Amniotic stem cell (primary cell): ENCODE results near the gene OR13J1.
"Not testable (repeated sequence)": the region's sequence is repeated elsewhere in the genome, so short reads cannot be mapped to it uniquely, and the experiment has no call there.

ENCODE experiments used
- DNase-seq: peaks from one replicate; lab custom pipeline; 2025; lab: John Stamatoyannopoulos, UW

OR13J1 gene, protein sequence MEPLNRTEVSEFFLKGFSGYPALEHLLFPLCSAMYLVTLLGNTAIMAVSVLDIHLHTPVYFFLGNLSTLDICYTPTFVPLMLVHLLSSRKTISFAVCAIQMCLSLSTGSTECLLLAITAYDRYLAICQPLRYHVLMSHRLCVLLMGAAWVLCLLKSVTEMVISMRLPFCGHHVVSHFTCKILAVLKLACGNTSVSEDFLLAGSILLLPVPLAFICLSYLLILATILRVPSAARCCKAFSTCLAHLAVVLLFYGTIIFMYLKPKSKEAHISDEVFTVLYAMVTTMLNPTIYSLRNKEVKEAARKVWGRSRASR

DNA sequence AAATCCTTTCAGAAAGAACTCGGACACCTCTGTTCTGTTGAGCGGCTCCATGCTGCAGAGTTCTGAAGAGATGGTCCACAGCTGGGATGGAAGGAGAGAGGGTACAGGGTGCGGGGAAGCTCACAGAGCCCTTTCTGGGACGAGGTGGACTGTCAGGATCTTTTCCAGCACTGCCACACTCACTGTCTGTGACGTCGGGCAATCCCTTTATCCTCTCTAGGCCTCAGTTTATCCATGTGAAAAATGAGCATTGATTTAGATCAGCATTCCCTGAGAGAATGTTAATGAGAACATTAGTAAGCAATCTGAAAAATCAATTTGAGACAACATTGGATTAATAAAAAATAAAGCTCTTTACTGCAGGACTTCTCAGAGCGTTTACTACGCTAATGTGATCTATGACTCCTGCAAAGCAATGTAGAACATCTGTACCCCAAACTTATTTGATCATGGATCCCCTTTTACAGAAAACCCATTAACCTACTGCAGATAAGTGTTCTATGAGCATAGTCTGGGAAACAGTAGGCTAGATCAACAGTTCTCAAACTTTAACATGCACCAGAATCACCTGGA, at the start of gene OR13J1:
Gene OR13J1 (minus strand): TSS at position 51 of the 573 bp plus-strand sequence. CDS start 0 bp downstream, at position 51.
- DNase-seq, result no peak

DNA sequence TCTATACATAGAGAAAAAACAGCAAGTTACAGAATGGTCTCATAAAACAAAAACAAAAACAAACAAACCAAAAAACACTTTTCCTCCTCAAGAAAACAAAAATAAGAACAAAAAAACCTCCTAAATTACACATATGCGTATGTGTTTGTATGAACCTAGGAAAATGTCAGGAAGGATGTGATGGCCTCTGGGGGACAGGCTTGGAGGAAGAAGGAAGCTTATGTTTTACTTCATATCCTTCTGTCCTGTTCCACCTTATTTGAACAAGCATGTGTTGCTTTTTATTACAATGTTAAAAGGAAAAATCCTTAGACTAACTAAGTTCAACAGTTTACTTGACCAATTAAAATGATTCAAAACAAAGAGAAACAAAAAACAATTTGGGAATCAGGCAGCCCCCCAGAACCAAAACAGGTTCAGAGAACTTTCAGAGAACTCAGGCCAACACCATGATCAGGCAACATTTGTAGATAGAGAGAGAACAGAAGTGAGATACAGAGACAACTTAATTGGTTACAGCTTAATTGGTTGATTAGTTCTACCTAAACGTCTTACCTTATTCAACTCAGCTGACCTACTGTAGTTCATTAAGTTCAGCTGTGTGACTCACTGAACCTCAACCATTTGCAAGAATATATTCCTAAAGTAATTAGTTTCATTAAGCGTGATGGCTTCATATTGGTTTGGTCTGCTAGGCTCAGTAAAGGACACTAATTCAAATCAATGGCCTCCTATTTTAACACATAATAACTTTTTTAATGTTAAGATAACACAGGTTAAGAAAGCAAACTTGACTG, 49.2 kb upstream of the OR13J1 start:
- no peak for DNase-seq

DNA sequence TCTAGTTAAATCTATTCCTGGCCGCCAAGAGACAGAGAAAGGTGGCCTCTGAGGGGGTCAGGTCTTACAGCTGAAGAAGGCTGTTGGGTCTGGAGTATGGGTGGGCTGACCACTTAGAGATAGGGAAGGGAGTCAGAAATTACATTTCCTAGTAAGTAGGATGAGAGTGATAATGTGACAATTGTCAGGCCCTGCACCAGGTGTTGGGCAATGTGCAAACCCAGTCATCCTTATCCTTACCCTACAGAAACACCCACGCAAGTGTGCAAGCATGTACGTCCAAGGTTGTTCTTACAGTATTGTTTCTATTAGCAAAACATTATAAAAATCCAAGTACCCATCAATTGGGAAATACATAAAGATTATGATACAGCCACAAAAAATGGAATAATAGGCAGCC, 48.6 kb upstream of the OR13J1 start:
- DNase-seq, result no peak

DNA sequence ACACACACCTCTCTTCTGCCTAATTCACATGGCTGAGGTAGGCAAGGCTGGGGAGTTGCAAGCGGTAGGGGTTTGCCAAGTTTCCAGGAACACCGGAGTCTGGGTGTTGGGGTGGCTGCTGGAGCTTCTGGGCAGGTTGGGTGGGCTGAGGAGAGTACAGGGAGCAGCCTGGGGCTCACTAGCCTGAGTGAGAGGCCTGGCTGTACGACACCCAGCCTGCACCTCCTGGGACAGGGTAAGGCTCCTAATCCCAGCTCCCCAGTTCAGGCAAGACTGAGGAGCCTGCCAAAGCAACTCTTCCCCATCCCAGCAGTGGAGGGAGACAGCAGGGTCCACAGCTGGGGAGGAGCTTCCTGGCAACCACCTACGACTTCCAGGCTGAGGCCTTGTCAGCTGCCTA, 47.1 kb upstream of the OR13J1 start:
- DNase-seq, result no peak

DNA sequence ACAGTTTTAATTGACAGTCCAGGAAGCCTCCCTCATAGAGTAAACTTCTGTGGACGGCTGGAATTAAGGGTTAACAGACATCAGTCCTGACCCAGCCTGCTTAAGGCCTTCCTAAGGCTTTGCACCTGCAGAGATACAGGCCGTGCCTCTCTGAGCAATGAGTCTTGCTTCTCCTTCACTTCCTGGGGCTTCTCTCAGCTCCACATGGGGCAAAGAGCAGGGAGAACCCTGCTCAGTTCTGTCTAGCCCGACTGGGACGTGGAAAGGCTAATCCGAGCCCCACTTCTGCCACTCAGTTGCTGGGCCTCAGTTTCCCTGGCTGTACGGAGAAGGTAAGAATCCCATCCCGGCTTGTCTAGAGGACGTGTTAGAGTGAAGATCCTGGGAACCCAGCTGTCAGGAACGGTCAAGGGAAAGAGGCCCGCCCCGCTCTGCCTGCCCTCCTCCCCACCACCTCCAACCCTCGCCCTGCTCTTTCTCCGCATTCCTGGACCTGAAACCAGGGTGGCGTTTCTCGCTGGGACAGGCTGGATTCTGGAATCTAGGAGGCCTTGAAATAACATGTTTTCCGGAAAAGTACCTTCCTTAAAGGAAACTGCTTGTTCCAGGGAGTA, 45.6 kb upstream of the OR13J1 start:
- DNase-seq, result no peak

DNA sequence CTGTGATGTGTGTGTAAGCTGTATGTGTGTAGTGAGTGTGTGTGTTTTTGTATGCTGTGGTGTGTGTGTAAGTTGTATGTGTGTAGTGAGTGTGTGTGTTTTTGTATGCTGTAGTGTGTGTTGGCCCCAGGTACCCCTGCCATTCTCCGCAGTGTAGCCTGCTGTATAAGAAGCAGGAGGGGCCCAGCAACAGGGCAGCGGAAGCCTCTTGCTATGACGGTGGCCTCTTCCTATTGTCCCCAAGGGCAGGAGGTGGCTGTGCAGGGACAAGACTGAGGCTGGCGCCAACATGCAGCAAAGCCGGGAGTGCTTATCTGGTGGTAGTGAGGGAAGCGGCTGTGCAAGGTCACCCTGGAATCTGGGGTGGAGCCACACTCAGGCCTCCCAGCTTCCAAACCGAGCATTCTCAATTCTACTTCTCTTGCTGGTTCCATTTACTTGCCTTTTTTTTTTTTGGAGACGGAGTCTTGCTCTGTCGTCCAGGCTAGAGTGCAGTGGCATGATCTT, 44.2 kb upstream of the OR13J1 start:
- DNase-seq, result no peak

DNA sequence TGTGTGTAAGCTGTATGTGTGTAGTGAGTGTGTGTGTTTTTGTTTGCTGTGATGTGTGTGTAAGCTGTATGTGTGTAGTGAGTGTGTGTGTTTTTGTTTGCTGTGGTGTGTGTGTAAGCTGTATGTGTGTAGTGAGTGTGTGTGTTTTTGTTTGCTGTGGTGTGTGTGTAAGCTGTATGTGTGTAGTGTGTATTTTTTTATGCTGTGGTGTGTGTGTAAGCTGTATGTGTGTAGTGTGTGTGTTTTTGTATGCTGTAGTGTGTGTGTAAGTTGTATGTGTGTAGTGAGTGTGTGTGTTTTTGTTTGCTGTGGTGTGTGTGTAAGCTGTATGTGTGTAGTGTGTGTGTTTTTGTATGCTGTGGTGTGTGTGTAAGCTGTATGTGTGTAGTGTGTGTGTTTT, 43.2 kb upstream of the OR13J1 start:
- not testable (repeated sequence) for DNase-seq

DNA sequence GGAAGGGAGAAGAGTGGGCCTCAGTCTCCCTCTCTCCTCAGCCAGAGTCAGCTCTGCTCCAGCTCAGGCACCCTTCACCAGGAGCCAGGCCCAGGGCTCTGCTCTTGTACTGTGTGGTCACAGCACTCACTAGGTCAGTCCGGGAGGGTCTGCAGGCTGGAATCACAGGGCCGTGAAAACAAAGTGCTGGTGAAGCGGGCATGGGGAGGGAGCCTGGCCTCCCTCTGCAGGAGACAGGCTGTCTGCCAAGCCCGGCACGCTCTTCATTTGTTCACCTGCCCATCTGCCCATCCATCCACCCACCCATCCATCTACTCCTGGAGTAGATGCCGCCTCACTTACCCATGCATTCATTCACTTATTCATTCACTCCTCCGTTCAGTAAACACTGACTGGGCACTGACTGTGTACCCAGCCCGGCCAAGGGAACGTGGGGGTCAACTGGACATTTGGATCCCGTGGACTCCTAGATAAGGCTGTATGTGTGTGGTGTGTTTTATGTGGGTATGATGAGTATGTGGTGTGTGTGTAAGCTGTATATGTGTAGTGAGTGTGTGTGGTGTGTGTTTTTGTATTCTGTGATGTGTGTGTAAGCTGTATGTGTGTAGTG, 42.7 kb upstream of the OR13J1 start:
- DNase-seq, result no peak

DNA sequence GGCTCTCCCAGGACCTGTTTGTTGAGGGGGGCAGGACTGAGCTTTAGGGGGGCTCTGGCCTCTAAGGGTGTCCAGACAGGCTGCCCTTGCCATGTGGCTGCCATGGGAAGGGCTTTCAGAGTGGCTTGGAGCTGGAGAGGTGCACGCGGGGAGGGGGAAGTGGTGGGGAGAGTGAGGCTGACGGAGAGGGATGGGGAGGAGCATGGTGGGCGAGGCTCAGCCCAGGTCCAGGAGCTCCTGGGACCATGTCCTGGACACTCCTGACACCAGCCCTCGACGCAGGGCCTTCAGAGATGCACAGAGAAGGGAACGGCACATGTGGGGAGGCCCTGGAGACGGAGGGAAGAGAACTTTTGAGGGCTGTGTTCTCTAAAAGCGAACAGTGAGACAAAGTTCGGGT, 41.5 kb upstream of the OR13J1 start:
- DNase-seq, result no peak

DNA sequence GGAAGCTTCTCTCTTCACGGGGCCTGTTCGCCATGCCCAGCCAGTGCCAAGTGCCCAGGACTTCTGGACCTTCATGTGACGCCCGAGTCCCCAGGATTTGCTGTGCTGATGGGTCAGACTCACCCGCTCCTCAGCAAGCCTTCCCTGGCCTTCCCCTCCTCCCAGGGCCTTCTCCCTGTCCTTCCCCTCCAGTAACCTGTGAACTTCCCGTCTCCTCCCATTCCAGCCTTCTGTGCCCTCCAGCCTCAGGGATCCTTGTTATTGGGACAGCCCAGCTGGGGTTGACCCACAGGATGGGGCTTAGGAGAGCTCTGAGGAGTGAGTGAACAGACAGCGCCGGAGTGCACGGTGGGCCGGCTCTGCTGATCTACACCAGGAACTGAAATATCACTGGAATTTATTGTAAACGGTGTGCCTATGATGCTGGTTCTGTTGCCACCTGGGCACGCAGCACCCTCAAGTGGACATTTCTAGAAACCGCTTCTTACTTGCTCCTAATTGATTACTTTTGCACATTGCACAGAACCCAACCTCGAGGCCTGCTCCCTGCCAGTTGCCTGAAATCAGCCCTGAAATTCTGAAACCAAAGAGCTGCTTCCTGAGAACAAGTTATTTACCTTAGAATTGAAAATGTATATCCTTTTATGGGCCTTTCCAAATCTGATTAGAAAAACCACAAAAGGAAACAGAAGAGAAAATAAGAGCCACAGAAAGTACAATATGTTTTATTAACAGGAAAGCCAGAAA, 40.6 kb upstream of the OR13J1 start:
- no peak for DNase-seq

DNA sequence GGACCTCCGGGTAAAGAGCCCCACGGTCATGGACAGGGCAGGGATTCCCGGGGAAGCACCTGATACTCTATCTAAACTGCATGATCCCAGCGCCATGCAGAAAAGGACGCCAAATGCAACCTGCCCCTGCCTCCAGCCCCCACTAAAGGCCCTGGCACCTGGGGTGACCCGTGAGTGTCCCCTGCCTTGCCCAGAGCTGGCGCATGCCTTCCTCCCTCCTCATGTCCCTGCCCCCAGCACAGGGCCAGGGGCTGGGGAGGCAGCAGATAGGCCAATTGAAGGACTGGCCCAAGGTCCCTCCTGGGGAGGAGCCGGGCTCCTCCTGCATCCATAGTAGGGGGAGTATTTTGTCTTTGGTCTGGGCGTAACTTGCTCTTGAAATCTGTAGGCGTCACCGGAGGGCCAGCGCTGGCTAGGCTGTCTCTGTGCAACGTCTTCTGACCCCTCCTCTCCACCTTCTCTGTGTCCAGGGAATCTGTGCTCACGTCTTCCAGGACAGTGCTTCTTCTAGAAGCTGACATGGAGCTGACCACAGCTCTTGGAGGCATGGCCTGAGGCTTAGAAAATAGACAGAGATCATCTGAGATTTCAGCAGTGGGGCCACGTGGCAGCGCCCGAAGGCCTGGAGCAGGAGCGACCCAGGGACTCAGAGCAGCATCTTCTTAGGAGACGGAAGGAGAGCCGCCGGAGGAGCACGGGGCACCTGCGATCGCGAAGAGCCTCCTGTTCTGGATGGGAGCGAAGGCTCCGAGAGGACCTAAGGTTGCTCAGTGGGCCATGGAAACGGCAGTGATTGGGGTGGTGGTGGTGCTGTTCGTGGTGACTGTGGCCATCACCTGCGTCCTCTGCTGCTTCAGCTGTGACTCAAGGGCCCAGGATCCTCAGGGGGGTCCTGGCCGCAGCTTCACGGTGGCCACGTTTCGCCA, 39.7 kb upstream of the OR13J1 start:
- no peak for DNase-seq

DNA sequence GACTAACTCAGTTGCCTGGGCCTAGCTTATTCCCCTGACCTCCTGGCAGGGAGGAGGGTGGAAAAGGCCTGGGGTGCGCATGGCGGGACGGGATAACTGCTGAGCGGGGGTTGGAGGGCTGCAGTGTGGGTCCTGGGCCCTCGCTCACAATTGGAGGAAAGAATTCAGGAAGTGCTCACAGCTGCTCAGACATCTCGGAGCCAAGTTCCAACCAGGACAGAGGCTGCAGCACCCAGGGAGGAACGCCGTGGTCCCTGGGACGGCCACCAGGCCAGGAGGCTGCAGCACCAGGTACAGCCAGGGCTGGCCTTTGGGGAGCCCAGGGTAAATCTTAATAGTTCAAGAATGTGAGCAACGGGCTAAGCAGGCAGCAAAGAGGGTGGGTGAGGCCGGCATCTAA, 39.1 kb upstream of the OR13J1 start, which contains the start of gene SPAAR:
Gene SPAAR (plus strand): TSS at position 217 of the 400 bp plus-strand sequence. CDS start 974 bp downstream, outside the sequence.
- DNase-seq, result no peak

DNA sequence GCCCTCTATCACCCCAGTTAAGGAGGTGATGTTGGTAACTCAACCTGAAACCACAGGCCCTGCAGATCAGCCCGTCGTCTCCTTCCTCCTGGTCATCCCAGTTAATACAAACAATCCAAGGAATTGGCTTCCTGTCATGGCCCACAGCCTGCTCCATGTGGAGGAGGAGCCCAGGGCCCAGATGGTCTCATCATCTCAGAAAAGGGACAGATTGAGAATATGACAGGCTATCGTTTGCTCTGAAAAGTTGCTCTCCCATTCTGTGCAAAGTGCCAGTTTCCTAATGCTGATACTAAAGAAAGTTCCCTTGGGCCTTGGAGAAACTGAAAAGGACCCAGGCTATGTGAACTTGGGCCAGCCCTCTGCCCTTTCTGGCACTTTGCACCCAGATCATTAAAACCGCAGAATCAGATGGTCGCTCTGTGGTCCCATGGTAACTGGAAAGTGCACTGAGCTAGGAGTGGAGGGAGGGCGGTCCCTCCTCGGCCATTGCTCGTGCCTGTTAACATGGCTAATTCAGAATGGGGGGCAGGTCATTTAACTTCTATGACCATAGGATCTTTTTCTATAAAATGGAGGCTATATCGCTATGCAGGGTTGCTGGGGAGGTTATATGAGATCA, 38.4 kb upstream of the OR13J1 start:
- DNase-seq, result no peak

DNA sequence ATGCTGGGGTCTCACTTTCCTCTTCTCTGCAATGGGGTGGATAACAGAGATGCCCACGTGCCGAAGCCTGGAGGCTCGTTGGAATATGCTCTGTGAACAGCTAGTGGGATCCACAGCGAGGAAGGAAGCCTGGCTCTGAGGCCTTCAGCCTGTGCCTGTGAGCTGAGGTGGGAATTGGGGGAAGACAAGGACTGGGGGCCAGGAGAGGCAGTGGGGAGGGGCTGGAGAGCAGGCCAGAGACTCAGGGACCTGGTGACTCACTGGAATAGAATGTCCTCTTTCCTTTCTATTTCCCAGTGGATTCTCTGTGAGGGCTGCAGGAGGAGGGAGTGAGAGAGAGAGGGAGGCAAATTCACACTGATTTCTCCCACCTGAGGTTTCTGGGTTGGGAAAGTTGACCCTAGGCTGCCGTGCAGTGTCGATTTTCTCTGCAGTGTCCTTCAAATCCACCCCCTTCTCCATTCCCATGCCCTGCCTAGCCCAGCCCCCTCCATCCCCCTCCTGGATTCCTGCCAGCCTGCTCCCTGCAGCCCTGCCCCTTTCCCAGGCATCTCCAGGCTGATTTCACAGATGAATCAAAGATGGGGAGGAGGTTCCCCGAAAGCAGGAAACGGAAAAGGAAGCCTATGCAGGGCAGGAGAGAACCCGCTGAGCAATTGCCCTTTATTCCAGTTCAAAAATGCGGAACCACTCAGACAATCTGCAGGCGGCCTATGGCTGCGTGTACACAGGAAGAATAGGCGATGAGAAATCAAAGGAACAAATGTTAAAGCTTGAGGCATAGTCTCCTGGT, 37.7 kb upstream of the OR13J1 start:
- DNase-seq, result peak; percentile 33

DNA sequence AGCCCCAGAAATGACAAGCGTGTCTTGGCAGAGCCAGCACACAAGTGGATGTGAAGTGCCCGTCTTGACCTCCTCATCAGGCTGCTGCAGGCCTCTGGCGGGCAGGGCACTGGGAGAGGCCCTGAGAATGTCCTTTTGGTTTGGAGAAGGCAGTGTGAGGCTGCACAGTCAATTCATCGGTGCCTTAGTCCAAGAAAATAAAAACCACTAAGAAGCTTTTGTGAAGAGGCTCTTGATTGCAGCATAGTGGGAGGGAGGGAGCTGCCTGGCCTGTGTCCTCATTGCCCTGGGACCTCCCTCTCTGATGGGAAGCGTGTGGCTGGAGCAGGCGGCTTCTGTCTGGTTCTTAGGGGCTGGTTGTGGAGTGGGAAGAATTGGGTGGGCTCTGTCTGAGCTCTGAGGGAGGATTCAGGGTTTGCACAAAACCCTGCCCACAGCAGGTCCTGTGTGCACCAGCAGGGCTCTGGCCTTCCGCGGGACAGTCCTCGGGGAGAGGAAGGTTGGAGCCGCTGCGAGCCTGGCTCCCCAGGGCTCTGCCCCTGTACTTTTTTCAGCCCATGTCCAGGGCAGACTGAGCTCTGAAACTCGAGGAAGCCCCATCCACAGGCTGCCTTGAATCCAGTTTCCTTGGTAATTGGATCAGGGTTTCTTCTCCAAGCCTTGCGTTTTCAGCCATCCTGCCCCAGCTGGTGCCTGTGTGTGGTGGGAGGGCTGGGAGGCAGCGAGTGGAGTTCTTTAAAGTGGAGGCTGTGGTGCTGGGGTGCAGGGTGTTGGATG, 36.9 kb upstream of the OR13J1 start:
- no peak for DNase-seq

DNA sequence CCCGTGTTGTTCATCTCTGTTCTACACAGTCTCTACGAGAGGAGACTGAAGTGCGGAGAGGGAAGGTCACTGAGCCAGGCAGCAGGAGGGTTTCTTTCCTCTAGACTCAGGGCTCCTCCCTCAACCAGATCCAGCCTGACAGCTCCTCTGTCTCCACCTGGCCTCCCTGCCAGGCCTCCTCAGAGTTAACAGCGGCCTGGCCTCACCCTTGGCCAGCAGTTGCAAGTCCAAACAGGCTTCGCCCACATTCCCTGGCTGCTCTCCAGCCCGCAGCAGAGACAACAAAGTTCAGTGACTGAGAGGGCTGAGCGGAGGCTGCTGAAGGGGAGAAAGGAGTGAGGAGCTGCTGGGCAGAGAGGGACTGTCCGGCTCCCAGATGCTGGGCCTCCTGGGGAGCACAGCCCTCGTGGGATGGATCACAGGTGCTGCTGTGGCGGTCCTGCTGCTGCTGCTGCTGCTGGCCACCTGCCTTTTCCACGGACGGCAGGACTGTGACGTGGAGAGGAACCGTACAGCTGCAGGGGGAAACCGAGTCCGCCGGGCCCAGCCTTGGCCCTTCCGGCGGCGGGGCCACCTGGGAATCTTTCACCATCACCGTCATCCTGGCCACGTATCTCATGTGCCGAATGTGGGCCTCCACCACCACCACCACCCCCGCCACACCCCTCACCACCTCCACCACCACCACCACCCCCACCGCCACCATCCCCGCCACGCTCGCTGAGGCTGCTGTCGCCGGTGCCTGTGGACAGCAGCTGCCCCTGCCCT, 35.9 kb upstream of the OR13J1 start, which contains the start of gene HRCT1:
Gene HRCT1 (plus strand): TSS at position 291 of the 768 bp plus-strand sequence. CDS start 86 bp downstream, at position 377.
- DNase-seq, result peak; percentile 47
